ENCODE measurements around the gene IGFALS. TPM values are rescaled to one million over a fixed set of nuclear protein-coding genes. Genes with fewer than 3 reads are reported as not detected.
"Not testable (repeated sequence)": the region's sequence is repeated elsewhere in the genome, so short reads cannot be mapped to it uniquely, and the experiment has no call there.

IGFALS gene
- total RNA-seq, 1 donor from 2014 or later = not detected

- DNase-seq (ENCODE audit: low read depth) = no peak
These were observed 24.8 kb upstream of the IGFALS start for GRCh38 chr16:1818204-1818872.

DNA sequence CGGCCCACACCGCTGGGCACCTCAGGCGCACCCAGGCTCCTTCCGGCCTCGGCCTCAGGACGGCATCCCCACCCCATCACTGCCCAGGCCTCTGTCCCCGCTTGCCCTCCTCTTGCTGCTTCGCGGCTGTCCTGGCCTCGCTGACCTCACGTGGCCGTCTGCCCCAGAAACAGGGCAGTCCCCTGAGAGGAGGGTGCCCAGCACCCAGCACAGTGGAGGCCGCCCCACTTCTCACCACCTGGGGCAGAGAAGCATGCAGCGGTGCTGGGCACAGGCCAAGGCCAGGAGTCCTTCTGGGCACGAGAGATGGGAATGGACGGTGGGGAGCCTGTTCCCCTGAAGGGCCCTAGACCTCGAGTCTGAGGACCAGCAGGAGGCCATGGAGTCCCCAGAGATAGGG lies 24.2 kb upstream of the IGFALS start:
- no peak for DNase-seq (ENCODE audit: low read depth)

- DNase-seq (ENCODE audit: low read depth) = no peak
These were observed 23.7 kb upstream of the IGFALS start for GRCh38 chr16:1817276-1817589.

- DNase-seq (ENCODE audit: low read depth) = no peak
These were observed 23.1 kb upstream of the IGFALS start for GRCh38 chr16:1816396-1817275.

GRCh38 chr16:1815461-1815860 lies 22.0 kb upstream of the IGFALS start:
- DNase-seq (ENCODE audit: low read depth) = no peak

DNA sequence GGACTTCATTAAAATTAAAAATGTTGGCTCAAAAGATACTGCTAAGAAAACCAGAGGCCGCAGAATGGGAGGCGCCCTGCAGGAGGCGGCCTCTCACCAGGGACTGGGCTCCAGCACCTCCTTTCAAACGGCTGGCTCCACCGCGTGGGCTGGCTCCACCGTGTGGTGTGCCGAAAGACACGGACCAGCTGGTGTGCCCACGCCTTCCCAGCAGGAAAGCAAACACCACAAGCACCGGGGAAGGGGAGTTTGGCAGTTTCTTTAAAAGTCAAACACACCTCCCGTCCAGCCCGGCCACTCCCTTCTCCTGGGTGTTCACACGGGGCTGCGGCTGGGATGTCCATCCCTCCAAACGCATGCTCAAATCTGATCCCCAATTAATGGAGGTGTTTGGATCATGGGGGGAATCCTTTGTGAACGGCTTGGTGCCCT lies 19.2 kb upstream of the IGFALS start:
- peak; percentile 89 for DNase-seq (ENCODE audit: low read depth)

GRCh38 chr16:1810536-1810935 lies 17.0 kb upstream of the IGFALS start:
- DNase-seq (ENCODE audit: low read depth) = no peak

GRCh38 chr16:1810106-1810505 lies 16.6 kb upstream of the IGFALS start:
- DNase-seq (ENCODE audit: low read depth) = no peak

DNA sequence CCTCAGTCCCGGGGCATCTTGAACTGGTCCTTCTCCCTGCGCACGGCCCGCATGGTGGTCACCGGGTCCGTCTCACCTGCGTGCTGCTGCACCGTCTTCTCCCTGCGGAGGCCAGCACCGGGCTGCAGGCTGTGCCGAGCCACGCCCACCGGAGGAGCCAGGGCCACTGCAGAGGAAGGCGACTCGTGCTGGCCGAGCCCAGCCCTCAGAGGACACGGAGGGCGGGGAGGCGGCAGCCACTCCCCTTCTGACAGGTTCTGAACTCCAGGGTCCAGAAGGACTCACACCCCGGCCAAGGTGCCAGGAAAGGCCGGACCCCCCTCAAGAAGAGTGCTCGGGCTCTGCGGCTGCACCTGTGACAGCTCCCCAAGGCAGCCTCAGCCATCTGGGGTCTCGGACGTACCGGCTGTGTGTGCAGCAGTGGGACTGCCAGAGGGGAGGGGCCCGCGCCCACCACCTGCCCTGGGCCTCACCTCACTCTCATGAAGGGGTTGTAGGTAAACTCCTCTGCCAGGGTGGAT lies 15.8 kb upstream of the IGFALS start:
- DNase-seq (ENCODE audit: low read depth) = no peak

DNA sequence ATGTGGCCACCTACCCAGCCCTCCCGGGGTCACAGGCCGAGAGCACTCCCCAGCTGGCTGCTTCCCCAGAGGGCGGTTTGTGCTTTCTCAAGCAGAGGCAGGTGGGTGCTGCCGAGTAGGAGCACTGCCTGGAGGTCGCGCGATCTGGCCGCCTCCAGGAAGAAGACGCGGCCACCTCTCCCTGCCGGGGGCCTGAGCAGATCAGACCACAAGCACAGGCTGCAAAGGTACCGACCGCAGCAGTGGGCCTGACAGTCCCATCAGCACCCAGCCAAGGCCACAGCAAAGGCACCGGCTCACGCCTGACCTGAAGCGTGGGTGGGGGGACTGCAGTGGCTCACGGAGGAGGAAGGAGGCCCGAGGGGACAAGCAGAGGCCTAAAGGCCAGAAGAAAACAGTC lies 15.2 kb upstream of the IGFALS start:
- DNase-seq (ENCODE audit: low read depth) = no peak

DNA sequence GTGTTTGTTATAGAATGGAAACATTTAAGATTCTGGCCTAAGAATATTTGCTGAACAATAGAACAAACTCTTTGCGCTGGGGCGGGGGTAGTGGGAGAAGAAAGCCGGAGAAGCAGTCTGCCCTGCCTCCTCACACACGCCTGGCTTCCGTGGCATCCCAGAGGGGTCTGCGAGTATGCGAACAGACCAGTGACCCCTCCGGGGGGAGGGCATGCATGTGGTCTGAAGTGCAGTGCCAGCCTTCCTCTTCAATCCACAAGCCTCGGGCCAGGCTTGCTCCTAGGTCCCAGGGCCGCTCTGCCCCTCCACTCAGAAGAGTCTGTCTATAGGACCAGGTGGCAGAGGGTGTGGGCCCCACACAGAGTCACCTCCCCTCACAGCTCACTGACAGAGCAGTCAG lies 14.1 kb upstream of the IGFALS start:
- DNase-seq (ENCODE audit: low read depth) = no peak

DNA sequence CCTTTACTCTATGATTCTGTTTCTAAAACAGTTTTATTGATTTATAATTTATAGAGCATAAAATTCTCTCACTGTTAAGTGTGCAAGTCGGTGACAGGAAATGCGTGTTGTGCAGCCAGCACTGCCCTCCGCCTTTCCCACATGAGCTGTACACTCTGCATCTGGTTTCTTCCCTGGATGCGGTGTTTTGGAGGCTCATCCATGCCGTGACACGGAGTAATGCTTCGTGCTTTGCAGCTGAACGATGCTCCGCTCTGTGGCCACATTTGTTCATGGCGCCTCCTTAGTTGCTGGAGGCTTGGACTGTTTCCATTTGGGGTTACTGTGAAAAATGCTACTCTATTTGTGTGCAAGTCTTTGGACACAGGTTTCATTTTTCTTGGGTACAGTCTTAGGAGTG lies 7.2 kb upstream of the IGFALS start:
- DNase-seq (ENCODE audit: low read depth) = peak; percentile 23

GRCh38 chr16:1799263-1799662 lies 5.8 kb upstream of the IGFALS start:
- DNase-seq (ENCODE audit: low read depth) = not testable (repeated sequence)

- DNase-seq (ENCODE audit: low read depth) = no peak
These were observed 1.6 kb upstream of the IGFALS start for GRCh38 chr16:1794908-1795666.

DNA sequence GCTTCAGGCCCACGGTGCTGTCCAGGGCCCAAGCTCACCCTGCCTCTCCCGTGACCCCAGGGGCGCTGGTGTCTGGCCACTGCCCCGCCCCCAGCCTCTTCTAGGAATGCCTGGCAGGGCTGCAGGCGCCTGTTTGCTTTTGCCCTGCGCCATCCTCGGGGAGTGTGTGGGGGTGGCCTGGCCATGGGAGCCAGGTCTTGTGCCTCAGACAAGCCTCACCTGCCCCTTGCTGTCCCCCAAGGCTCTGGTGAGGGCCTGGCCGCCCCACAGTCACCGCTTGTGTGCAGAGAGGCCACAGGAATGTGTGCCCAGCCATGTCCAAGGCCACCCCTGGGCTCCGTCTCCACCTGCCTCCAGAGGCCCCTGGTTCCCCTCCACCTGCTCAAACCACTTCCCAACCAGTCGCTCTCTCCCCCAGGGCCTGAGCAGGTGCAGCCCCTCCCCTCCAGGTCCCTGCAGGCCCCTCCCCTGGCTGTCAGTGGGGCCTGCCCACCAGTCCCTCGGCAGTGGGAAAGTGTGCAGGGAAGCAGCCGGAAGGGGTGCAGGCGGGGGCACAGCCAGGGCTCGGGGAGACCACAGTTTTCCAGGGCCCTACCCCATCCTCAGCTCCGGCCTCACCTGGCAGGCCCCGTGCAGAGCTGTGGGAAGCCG lies 841 bp upstream of the IGFALS start:
- peak; percentile 49 for DNase-seq (ENCODE audit: low read depth)

- DNase-seq (ENCODE audit: low read depth) = no peak
These were observed 498 bp downstream of the IGFALS start for GRCh38 chr16:1792836-1793577.

GRCh38 chr16:1791943-1792812 lies 1.3 kb downstream of the IGFALS start:
- no peak for DNase-seq (ENCODE audit: low read depth)

GRCh38 chr16:1791256-1791942 lies 2.1 kb downstream of the IGFALS start:
- DNase-seq (ENCODE audit: low read depth) = no peak
